Liver (tissue), 9 donors: ENCODE measurements around the gene THADA. TPM values are rescaled to one million over a fixed set of nuclear protein-coding genes. Genes with fewer than 3 reads are reported as not detected.

Experiments used
- DNase-seq: peaks from one replicate; pipeline ENCODE4 v3.0.0-alpha.2; 2017; ENCODE audit warnings: low spot score
- H3K27ac ChIP-seq, 2 donors: one replicate each; pipeline ENCODE4 v1.7.0; 2013; ENCODE audit warnings: inconsistent platforms in 2 of 2, low read length in 2 of 2, control low read depth in 1 of 2, low read depth in 1 of 2, mild to moderate bottlenecking in 1 of 2
- H3K27me3 ChIP-seq, 4 donors: one replicate each; pipeline versions ENCODE4 v1.6.1 to v1.7.0; 2013; ENCODE audit warnings: low read length in 3 of 4, inconsistent platforms in 1 of 4, mild to moderate bottlenecking in 1 of 4, moderate library complexity in 1 of 4; ENCODE audit not compliant: control insufficient read depth in 4 of 4, insufficient read depth in 4 of 4
- H3K36me3 ChIP-seq, 4 donors: one replicate each; pipeline versions ENCODE4 v1.6.1 to v1.7.0; 2013; ENCODE audit warnings: low read length in 3 of 4, mild to moderate bottlenecking in 3 of 4, low read depth in 1 of 4, moderate library complexity in 1 of 4; ENCODE audit not compliant: control insufficient read depth in 4 of 4, insufficient read depth in 3 of 4
- H3K4me1 ChIP-seq, 4 donors: one replicate each; pipeline versions ENCODE4 v1.6.1 to v1.7.0; 2013; ENCODE audit warnings: low read length in 3 of 4, mild to moderate bottlenecking in 3 of 4, moderate library complexity in 1 of 4; ENCODE audit not compliant: control insufficient read depth in 4 of 4, insufficient read depth in 4 of 4
- H3K4me3 ChIP-seq, 3 donors: one replicate each; pipeline versions ENCODE4 v1.6.1 to v1.7.0; 2013; ENCODE audit warnings: low read length in 3 of 3, control low read depth in 1 of 3, low read depth in 1 of 3, mild to moderate bottlenecking in 1 of 3
- H3K9ac ChIP-seq, 2 donors: one replicate each; pipeline ENCODE4 v1.7.0; 2013; ENCODE audit warnings: low read length in 2 of 2, mild to moderate bottlenecking in 2 of 2, moderate library complexity in 2 of 2, control low read depth in 1 of 2, low read depth in 1 of 2
- H3K9me3 ChIP-seq, 4 donors: one replicate each; pipeline versions ENCODE4 v1.6.1 to v1.7.0; 2013; ENCODE audit warnings: low read length in 3 of 4; ENCODE audit not compliant: control insufficient read depth in 4 of 4
- ATF3 ChIP-seq: IDR thresholded peaks from 2 replicates; pipeline ENCODE4 v1.6.1; 2016; ENCODE audit warnings: antibody characterized with exemption
- CTCF ChIP-seq: fragments of 150-350 bp; IDR thresholded peaks from 2 replicates; pipeline ENCODE4 v1.5.1; 2017; ENCODE audit warnings: improper control_type of control experiment, low read depth, low read length; ENCODE audit not compliant: missing input control
- EGR1 ChIP-seq, 2 donors: IDR thresholded peaks; 2 replicates each; pipeline ENCODE4 v1.6.1; 2016 to 2018; ENCODE audit warnings: antibody characterized with exemption in 2 of 2, low read depth in 2 of 2
- FOXA1 ChIP-seq: IDR thresholded peaks from 2 replicates; pipeline ENCODE4 v1.6.1; 2016; ENCODE audit warnings: antibody characterized with exemption
- FOXA2 ChIP-seq: IDR thresholded peaks from 2 replicates; pipeline ENCODE4 v1.6.1; 2016; ENCODE audit warnings: antibody characterized with exemption
- GABPA ChIP-seq, 2 donors: IDR thresholded peaks in 1 of 2; conservative IDR thresholded peaks in 1 of 2; 2 replicates each; pipeline ENCODE4 v1.6.1; 2016; ENCODE audit warnings: antibody characterized with exemption in 2 of 2, mild to moderate bottlenecking in 1 of 2, moderate library complexity in 1 of 2
- HNF4G ChIP-seq: IDR thresholded peaks from 2 replicates; pipeline ENCODE4 v1.6.1; 2016; ENCODE audit warnings: antibody characterized with exemption
- JUND ChIP-seq, 2 donors: IDR thresholded peaks; 2 replicates each; pipeline ENCODE4 v1.6.1; 2016; ENCODE audit warnings: antibody characterized with exemption in 2 of 2
- NR2F2 ChIP-seq: IDR thresholded peaks from 2 replicates; pipeline ENCODE4 v1.6.1; 2016; ENCODE audit warnings: antibody characterized with exemption
- RAD21 ChIP-seq, 2 donors: IDR thresholded peaks; 2 replicates each; pipeline ENCODE4 v1.6.1; 2016; ENCODE audit warnings: antibody characterized with exemption in 2 of 2, mild to moderate bottlenecking in 2 of 2
- REST ChIP-seq: IDR thresholded peaks from 2 replicates; pipeline ENCODE4 v1.6.1; 2016; ENCODE audit warnings: antibody characterized with exemption, mild to moderate bottlenecking
- RXRA ChIP-seq, 2 donors: IDR thresholded peaks; 2 replicates each; pipeline ENCODE4 v1.6.1; 2017 to 2018; ENCODE audit warnings: antibody characterized with exemption in 2 of 2, mild to moderate bottlenecking in 1 of 2
- SP1 ChIP-seq: IDR thresholded peaks from 2 replicates; pipeline ENCODE4 v1.6.1; 2018; ENCODE audit warnings: antibody characterized with exemption, mild to moderate bottlenecking
- ZBTB33 ChIP-seq: IDR thresholded peaks from 2 replicates; pipeline ENCODE4 v1.6.1; 2016; ENCODE audit warnings: antibody characterized with exemption
- WGBS: extraction: QIAGEN DNeasy Blood & Tissue Kit; methylation state at CpG from one replicate; pipeline ENCODE4 v1.1.7; 2013; 5-methylcytosine and 5-hydroxymethylcytosine counted together
- polyA plus RNA-seq, 2 donors: library from polyadenylated mRNA; stranded (reverse) in 1 of 2; unstranded in 1 of 2; fragments of 200-250 nt in 1 of 2; fragments of >200 nt in 1 of 2; fragmentation: Nextera tagmentation in 1 of 2; extraction: Ambion mirVana in 1 of 2; gene quantifications; one replicate each; pipeline versions ENCODE4 v1.2.1 to v1.2.3, GENCODE V29; 2013 to 2015
- total RNA-seq, 2 donors: library from RNA; depleted of rRNA; stranded (reverse); fragments of >200 nt; gene quantifications; one replicate each; pipeline ENCODE4 v1.2.3, GENCODE V29; 2014
- TF ChIP-seq, protein P1 (sequence below): IDR thresholded peaks from 2 replicates; pipeline ENCODE4 v1.6.1; 2016; ENCODE audit warnings: antibody characterized with exemption
- donor health status: healthy.
- donor health status: healthy.
- donor health status: healthy.
- donor health status: healthy.
- donor health status: healthy.

The THADA gene
- total and polyA plus RNA-seq, 4 donors: 12.0 to 37.2 (median 22.3) TPM

GRCh38 chr2:43469094-43469493, 126.7 kb downstream of the THADA start:
- 76% methylated on average over 3 of the region's 3 CpGs for WGBS
- Histone ChIP-seq H3K4me1 (no peaks in the 10 kb centered on the region), H3K27me3 (no peaks in the 10 kb centered on the region), H3K36me3 (peaks cover 0 to 2% (median 0%) of the 10 kb centered on the region in 4 donors), H3K9ac (no peak overlapping the region), H3K27ac (no peak overlapping the region), H3K9me3 (no peaks in the 10 kb centered on the region), H3K4me3 (no peak overlapping the region)
- DNase-seq: no peak
- TF ChIP-seq RXRA (IDR thresholded peaks at IDR 0.05) (no peak), EGR1 (IDR thresholded peaks at IDR 0.05; ENCODE audit: low read depth in 2 of 2) (no peak), REST (no peak), HNF4G (no peak)

- WGBS: 94% methylated on average over 3 of the region's 3 CpGs
- Histone ChIP-seq H3K36me3 (peaks cover 0 to 2% (median 0%) of the 10 kb centered on the region in 4 donors), H3K27ac (no peak overlapping the region), H3K4me1 (peaks cover 1 to 5% (median 4%) of the 10 kb centered on the region in 4 donors), H3K27me3 (no peaks in the 10 kb centered on the region), H3K4me3 (no peak overlapping the region), H3K9me3 (no peaks in the 10 kb centered on the region), H3K9ac (no peak overlapping the region)
- DNase-seq: no peak
- TF ChIP-seq HNF4G: no peak
- no peak for TF ChIP-seq JUND (IDR thresholded peaks at IDR 0.05)
- TF ChIP-seq ATF3: no peak
- TF ChIP-seq RXRA (IDR thresholded peaks at IDR 0.05): no peak
- TF ChIP-seq FOXA1: no peak
- TF ChIP-seq FOXA2: no peak
- no peak for TF ChIP-seq RAD21 (IDR thresholded peaks at IDR 0.05)
- no peak for TF ChIP-seq NR2F2
- no peak for TF ChIP-seq EGR1 (IDR thresholded peaks at IDR 0.05; ENCODE audit: low read depth in 2 of 2)
- TF ChIP-seq ZBTB33: no peak
- TF ChIP-seq GABPA (IDR thresholded peaks at IDR 0.05 in 1 of 2, conservative IDR thresholded peaks at IDR 0.05 in 1 of 2): no peak
- TF ChIP-seq CTCF: no peak
- TF ChIP-seq, protein P1, sequence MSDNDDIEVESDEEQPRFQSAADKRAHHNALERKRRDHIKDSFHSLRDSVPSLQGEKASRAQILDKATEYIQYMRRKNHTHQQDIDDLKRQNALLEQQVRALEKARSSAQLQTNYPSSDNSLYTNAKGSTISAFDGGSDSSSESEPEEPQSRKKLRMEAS: no peak
- no peak for TF ChIP-seq REST
- no peak for TF ChIP-seq SP1
Measured at GRCh38 chr2:43467891-43468290, 127.9 kb downstream of the THADA start.
